Activated naive CD8-positive, alpha-beta T cell treated with anti-CD3 and anti-CD28 coated beads for 36 hours (primary cell): Measurements from ENCODE around the gene ADAMTS9. TPM values are rescaled to one million over a fixed set of nuclear protein-coding genes. Genes with fewer than 3 reads are reported as not detected.

Experiments
- DNase-seq: peaks from one replicate; pipeline ENCODE4 v3.0.0; 2021
- H3K27ac Mint-ChIP-seq: one replicate; pipeline ENCODE4 v1.8.0; 2022; ENCODE audit warnings: mild to moderate bottlenecking, moderate library complexity, mixed read lengths
- H3K27me3 Mint-ChIP-seq: one replicate; pipeline ENCODE4 v1.8.0; 2022; ENCODE audit warnings: mild to moderate bottlenecking, mixed read lengths
- H3K36me3 Mint-ChIP-seq: one replicate; pipeline ENCODE4 v1.8.0; 2021; ENCODE audit warnings: mild to moderate bottlenecking, mixed read lengths
- H3K4me1 Mint-ChIP-seq: one replicate; pipeline ENCODE4 v1.8.0; 2021; ENCODE audit warnings: mixed read lengths
- H3K4me3 Mint-ChIP-seq: one replicate; pipeline ENCODE4 v1.8.0; 2022; ENCODE audit warnings: mild to moderate bottlenecking, moderate library complexity, mixed read lengths
- H3K9me3 Mint-ChIP-seq: one replicate; pipeline ENCODE4 v1.8.0; 2022; ENCODE audit warnings: mixed read lengths
- total RNA-seq, 2 experiments: library from RNA; stranded (reverse); gene quantifications; one replicate each; pipeline ENCODE4 v1.2.3, GENCODE V29; 2021

Gene ADAMTS9
- total RNA-seq, 2 experiments from 2014 or later = not detected

DNA sequence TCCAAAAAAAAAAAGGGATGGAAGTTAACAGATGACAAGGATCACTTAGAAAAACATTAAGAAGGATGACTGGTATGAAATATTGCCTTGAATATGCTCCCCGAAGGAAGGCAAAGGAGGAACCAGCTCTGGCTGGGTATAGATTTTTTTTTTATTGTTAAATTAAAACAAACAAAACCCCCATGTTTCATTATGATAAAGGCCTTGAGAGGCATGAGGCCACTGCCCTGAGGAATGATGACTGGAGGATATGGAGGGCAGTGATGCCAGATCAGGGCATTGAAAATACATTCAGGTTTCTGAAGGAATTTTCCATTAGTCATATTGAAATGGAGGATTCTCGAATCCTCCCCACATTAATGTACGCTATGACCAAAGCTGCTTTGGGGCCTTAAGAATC lies 120.9 kb downstream of the ADAMTS9 start:
- no peak overlapping the region for H3K27ac Mint-ChIP-seq
- H3K4me1 Mint-ChIP-seq = no peaks in the 10 kb centered on the region
- no peaks in the 10 kb centered on the region for H3K36me3 Mint-ChIP-seq
- H3K4me3 Mint-ChIP-seq = no peak overlapping the region
- DNase-seq = no peak
- H3K9me3 Mint-ChIP-seq = no peaks in the 10 kb centered on the region
- H3K27me3 Mint-ChIP-seq = no peaks in the 10 kb centered on the region

DNA sequence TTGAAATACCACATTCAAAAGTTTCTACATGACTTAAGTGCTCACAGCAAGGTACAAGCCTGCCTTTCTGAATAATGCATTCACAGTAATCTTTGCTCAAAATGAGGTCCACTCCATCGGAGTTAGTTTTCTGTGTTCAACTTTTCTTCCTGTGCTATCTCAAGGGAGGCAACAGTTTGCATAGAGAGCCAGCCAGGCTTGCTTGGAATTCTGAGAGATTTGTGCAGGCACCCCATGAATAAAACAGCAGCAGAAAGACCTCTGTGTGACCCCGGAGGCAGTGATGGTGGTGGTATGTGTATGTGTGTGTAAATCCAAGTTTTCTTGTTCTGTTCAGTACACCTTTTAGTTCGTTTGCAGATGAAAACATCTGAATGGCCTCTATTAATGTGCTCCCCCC lies 124.0 kb downstream of the ADAMTS9 start:
- Mint-ChIP-seq H3K4me1 (no peaks in the 10 kb centered on the region), H3K27ac (no peak overlapping the region), H3K36me3 (no peaks in the 10 kb centered on the region), H3K27me3 (no peaks in the 10 kb centered on the region), H3K9me3 (no peaks in the 10 kb centered on the region), H3K4me3 (no peak overlapping the region)
- DNase-seq = no peak

DNA sequence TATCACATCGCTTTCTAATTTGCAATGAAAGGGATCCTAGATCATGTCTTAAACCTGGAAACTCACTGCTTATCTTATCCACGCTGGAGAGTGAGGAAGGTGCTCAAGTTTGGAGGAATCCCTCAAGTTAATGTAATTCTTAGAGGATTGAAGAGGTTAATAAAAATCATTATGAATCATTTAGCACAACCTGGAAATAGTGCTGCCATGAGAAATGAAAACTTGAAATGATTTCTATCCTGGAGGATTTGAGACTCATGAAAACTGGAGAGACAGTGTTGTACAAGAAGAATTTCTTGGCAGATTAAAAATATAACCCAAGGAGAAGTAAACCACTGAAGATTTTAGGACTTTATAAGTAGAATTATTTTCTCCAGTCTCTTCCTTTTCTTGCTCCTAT lies 125.9 kb downstream of the ADAMTS9 start:
- no peaks in the 10 kb centered on the region for H3K27me3 Mint-ChIP-seq
- no peak overlapping the region for H3K4me3 Mint-ChIP-seq
- H3K36me3 Mint-ChIP-seq = no peaks in the 10 kb centered on the region
- DNase-seq = no peak
- no peaks in the 10 kb centered on the region for H3K9me3 Mint-ChIP-seq
- no peak overlapping the region for H3K27ac Mint-ChIP-seq
- no peaks in the 10 kb centered on the region for H3K4me1 Mint-ChIP-seq

DNA sequence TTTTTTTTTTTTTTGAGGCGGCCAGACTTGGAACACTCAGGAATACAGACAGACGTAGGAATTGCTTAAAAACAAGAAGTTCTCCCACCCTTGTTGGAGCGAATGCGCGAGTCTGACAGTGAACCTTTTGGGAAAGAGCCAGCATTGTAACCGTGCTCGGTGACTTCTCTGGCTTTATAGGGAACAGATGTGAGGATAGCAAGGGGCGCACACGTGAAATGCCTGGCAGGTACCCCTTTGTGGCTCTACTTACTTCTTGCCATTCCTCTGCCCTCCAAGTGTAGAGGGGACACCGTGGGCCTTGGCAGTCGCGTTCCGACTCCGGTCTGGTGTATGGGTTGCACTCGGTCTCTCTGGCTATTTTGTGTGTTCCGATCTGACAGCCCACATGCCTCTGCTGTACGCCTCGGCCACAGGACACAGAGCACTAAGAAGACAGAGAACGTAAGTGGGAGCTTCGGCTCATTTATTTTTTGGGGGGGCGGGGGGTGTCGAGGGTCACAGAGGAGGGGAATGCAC lies 126.4 kb downstream of the ADAMTS9 start:
- Mint-ChIP-seq H3K27me3 (no peaks in the 10 kb centered on the region), H3K27ac (no peak overlapping the region), H3K9me3 (no peaks in the 10 kb centered on the region), H3K4me3 (no peak overlapping the region), H3K4me1 (no peaks in the 10 kb centered on the region), H3K36me3 (no peaks in the 10 kb centered on the region)
- DNase-seq = no peak

DNA sequence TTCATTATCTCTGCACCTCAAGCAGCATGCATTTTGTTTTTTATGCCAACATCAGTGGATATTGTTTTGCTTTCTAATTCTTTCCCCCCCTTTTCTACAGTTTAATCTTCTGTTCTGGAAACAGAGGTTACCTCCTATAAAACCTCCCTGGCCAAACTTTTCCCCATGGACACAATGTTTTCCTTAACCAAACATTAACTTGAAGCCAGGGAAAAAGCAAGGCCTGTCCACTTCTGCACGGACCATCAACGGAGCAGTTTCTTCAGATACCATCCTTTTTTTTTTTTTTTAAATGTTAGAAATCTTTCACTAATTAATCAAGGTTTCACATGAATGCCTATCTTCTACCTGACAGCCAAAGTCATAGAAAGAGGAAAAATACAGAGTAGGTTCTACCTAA lies 127.0 kb downstream of the ADAMTS9 start:
- H3K4me3 Mint-ChIP-seq = no peak overlapping the region
- no peaks in the 10 kb centered on the region for H3K9me3 Mint-ChIP-seq
- H3K27ac Mint-ChIP-seq = no peak overlapping the region
- no peak for DNase-seq
- no peaks in the 10 kb centered on the region for H3K36me3 Mint-ChIP-seq
- no peaks in the 10 kb centered on the region for H3K27me3 Mint-ChIP-seq
- H3K4me1 Mint-ChIP-seq = no peaks in the 10 kb centered on the region

DNA sequence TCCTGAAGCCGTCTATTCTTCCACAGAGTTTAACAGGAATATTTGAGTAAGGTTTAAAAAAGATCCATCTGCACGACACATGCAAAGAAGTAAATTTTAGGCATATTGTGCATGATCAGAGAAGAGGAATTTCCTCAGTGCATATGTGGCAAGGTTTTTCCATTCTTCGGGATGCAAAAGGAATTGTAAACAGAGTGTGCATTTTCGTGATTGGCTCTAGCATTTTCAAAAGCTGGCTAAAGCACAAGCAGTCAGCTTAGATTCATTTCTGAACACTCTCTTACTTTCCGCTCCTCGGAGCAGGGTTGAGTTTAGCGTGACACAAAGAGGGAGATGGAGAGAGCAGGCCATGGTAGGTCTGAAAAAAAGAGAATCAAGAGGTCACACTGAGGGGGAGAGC lies 128.2 kb downstream of the ADAMTS9 start:
- no peaks in the 10 kb centered on the region for H3K9me3 Mint-ChIP-seq
- no peak overlapping the region for H3K27ac Mint-ChIP-seq
- H3K4me3 Mint-ChIP-seq = no peak overlapping the region
- no peaks in the 10 kb centered on the region for H3K36me3 Mint-ChIP-seq
- no peaks in the 10 kb centered on the region for H3K4me1 Mint-ChIP-seq
- H3K27me3 Mint-ChIP-seq = peaks cover 4% of the 10 kb centered on the region
- no peak for DNase-seq

DNA sequence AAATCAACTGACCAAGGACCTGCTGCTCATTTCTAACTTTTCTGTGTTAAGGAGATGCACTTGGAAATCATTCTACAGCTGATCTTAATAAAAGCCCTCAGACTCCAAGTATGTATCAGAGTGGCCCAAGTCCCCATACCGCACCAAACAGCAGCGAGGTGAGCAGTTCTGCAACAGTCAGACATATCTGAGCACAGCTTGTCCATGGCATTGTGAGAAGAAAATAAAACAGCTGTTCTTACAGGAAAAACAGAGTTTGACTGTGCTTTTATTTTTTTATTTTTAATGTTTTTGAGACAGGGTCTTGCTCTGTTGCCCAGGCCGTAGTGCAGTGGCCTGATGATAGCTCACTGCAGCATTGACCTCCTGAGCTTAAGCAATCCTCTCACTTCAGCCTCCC lies 131.8 kb downstream of the ADAMTS9 start:
- Mint-ChIP-seq H3K36me3 (no peaks in the 10 kb centered on the region), H3K27me3 (peaks cover 4% of the 10 kb centered on the region), H3K9me3 (no peaks in the 10 kb centered on the region), H3K4me1 (no peaks in the 10 kb centered on the region), H3K27ac (no peak overlapping the region), H3K4me3 (no peak overlapping the region)
- no peak for DNase-seq

DNA sequence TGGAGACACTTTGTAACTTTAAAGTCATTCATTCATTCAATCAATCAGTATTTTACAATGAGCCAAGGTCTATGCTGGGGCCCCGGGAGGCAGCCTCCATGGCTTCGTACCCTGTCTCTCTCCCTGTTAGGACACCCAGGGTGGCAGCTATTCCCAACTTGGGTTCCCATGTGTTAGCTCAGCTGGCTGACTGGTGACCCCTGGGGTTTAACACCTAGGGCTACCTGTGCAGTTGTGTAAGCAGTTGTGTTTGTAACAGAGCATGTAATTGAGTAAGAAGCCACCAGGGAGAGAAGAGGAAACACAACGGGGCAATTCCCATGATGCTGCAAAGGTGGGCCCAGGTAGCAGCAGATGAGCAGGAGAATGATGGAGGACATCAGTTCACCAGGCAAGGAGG lies 132.4 kb downstream of the ADAMTS9 start:
- no peak overlapping the region for H3K27ac Mint-ChIP-seq
- H3K4me3 Mint-ChIP-seq = no peak overlapping the region
- H3K27me3 Mint-ChIP-seq = peaks cover 4% of the 10 kb centered on the region
- no peaks in the 10 kb centered on the region for H3K36me3 Mint-ChIP-seq
- no peaks in the 10 kb centered on the region for H3K9me3 Mint-ChIP-seq
- H3K4me1 Mint-ChIP-seq = no peaks in the 10 kb centered on the region
- no peak for DNase-seq

DNA sequence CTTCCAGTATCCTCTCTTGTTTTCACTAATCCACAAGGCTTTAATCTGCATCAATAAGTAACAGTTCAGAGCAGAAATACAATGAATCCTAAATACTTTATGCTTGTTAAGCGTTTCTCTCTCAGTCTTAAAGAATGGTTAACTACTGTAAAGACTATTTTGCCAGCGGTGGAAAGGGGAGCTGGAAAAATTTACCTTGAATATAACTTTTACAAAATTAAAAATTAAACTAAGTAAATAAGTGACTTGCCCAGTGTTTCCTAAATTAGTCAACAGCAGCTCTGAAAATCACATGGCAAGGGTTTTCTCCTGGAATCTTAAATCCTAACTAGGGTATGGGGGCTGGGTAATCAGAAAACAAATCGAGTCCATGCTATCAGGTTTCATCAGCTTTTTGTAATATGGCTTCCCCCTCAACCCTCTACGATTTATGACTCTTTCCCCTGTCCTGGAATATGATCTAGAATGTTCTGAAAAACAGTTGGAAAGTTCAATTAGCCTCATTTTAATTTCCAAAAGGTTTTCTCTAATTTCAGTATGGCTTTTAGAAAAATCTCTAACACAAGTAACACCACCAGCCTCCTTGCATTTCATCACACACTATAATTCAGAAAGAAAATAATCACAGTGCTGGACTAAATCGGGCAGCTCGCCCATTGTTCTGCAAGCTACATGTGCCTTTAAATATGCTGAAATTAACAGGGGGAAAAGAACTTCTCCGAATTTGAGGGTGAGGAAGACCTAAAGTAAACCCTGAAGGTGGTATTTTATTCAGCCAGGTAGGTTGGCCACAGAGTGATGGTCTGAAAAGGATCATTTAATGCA lies 133.5 kb downstream of the ADAMTS9 start:
- H3K4me3 Mint-ChIP-seq = no peak overlapping the region
- peaks cover 4% of the 10 kb centered on the region for H3K27me3 Mint-ChIP-seq
- H3K27ac Mint-ChIP-seq = no peak overlapping the region
- no peaks in the 10 kb centered on the region for H3K36me3 Mint-ChIP-seq
- H3K4me1 Mint-ChIP-seq = no peaks in the 10 kb centered on the region
- DNase-seq = no peak
- H3K9me3 Mint-ChIP-seq = no peaks in the 10 kb centered on the region

DNA sequence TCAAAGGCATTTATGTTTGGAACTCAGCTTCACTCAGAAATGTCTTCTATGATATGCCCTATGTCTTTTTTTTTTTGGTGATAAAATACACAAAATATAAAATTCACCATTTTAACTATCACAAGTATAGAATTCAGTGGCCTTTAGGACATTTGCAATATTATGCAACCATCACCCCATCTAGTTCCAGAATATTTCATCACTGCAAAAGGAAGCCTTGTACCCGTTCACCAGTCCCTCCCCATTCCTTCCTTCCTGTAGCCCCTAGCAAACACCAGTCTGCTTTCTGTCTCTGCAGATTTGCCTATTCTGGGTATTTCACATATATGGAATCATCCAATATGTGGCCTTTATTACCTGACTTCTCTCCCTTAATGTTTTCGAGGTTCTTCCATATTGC lies 134.8 kb downstream of the ADAMTS9 start:
- Mint-ChIP-seq H3K4me3 (no peak overlapping the region), H3K4me1 (no peaks in the 10 kb centered on the region), H3K27me3 (peaks cover 4% of the 10 kb centered on the region), H3K36me3 (no peaks in the 10 kb centered on the region), H3K9me3 (no peaks in the 10 kb centered on the region), H3K27ac (no peak overlapping the region)
- no peak for DNase-seq

DNA sequence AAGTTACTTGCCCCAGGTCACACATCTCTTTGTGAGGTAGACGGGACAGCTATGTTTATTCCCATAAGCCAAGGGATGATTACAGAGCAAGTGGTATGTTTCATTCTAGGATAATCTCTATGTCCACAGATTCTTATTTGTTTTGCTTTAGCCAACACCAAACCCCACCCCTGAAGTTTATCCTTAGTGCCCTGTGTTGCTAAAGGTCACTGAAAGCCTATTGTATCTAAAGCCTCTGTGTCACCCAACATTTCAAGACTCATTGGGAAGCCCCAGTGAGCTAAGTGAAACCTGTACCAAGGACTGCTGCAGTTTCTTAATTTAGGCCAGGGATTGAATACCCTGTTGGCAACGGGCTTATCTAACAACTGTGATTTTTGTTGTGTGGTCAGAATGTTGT lies 135.6 kb downstream of the ADAMTS9 start:
- Mint-ChIP-seq H3K4me3 (no peak overlapping the region), H3K9me3 (no peaks in the 10 kb centered on the region), H3K27me3 (peaks cover 4% of the 10 kb centered on the region), H3K36me3 (no peaks in the 10 kb centered on the region), H3K4me1 (no peaks in the 10 kb centered on the region), H3K27ac (no peak overlapping the region)
- no peak for DNase-seq

DNA sequence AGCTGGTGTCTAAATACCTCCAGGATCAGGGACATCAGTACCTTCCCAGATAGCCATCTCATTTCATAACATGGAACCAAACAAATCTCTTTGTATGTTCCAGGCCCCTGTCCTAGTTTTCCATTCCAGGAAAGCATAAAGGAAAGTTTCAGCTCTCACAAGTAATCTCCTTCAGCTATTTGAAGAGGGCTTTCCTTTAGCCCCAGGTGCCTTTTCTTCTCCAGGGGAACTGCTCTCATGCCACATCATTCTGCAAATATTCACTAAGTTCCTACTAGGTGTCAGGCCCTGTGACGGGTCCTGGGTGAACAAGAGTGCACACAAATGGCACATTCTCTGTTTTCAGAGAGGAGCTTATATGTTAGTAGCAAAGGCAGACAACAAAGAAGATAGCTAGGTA lies 136.1 kb downstream of the ADAMTS9 start:
- H3K36me3 Mint-ChIP-seq = no peaks in the 10 kb centered on the region
- H3K4me3 Mint-ChIP-seq = no peak overlapping the region
- no peak for DNase-seq
- no peaks in the 10 kb centered on the region for H3K9me3 Mint-ChIP-seq
- H3K27ac Mint-ChIP-seq = no peak overlapping the region
- H3K27me3 Mint-ChIP-seq = peaks cover 4% of the 10 kb centered on the region
- H3K4me1 Mint-ChIP-seq = no peaks in the 10 kb centered on the region

DNA sequence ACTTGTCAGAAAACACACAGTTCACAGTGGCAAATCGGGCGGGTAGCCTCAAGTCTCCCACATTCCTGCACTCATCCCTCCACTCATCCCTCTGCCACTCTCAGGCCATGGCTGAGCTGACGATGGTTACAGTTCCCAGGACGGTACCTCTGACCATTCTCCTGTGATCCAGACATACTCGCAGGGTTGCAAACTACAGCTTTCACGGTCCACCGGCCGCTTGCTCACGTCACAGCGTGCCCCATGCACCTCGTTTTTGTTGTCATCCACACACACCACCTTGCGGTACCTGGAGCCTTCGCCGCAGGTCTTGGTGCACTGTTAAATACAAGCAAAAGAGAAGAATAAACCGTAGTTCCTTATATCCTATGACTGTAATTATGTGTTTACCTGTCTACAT lies 137.1 kb downstream of the ADAMTS9 start:
- Mint-ChIP-seq H3K27ac (no peak overlapping the region), H3K4me1 (no peaks in the 10 kb centered on the region), H3K27me3 (peaks cover 4% of the 10 kb centered on the region), H3K4me3 (no peak overlapping the region), H3K36me3 (no peaks in the 10 kb centered on the region), H3K9me3 (no peaks in the 10 kb centered on the region)
- no peak for DNase-seq

DNA sequence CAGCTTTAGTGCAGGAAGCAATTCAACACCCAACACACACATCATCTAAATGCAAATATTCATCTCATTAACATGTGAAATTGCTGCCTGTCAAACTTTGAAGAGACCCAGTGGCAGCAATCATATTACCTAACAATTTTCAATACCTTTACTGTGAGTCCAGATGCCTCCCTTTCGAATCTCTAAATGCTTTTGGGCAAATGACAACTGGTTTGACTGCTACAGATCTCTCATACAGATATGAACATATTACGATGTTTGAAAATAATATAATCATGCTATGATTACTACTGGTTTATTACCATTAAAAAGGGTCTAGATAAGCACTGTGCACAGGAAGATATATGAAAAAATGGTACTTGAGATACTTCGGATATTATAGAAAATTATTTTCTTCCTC lies 137.9 kb downstream of the ADAMTS9 start:
- no peak overlapping the region for H3K4me3 Mint-ChIP-seq
- no peak overlapping the region for H3K27ac Mint-ChIP-seq
- no peak for DNase-seq
- peaks cover 2% of the 10 kb centered on the region for H3K9me3 Mint-ChIP-seq
- no peaks in the 10 kb centered on the region for H3K27me3 Mint-ChIP-seq
- H3K4me1 Mint-ChIP-seq = no peaks in the 10 kb centered on the region
- H3K36me3 Mint-ChIP-seq = no peaks in the 10 kb centered on the region

DNA sequence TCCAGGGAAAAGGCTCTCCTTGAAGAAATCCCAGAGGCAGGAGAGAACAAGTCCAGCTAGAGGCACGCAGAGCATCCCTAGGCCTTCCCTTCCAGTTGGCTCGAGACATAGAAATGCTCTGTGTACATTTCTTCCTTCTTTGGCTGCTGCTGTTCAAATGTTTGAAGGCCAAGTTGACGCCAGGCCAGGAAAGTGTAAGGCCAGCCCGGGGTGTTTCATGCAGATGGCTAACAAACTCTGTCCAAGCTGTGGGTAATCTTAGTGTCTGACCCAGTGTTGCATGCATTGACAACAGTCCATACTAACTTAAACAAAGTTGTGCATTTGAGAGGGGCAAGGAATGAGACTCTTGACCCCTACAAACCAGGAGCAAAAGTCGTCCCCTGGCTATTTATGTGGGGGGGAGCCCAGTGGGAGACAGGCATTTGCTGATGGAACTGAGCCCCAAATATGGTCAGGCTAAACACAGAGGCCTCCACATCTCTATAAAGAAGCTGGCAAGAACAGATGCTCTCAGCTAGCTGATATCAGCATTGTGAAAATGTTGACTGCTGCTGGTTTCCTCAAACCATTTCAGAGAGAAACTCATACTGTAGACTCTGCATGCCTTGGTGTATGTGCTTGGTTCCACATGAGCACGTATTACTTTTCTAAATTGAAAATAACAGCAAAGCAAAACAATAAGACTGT lies 139.5 kb downstream of the ADAMTS9 start:
- H3K4me3 Mint-ChIP-seq = no peak overlapping the region
- no peak for DNase-seq
- H3K27ac Mint-ChIP-seq = no peak overlapping the region
- no peaks in the 10 kb centered on the region for H3K27me3 Mint-ChIP-seq
- no peaks in the 10 kb centered on the region for H3K4me1 Mint-ChIP-seq
- H3K9me3 Mint-ChIP-seq = peaks cover 2% of the 10 kb centered on the region
- H3K36me3 Mint-ChIP-seq = no peaks in the 10 kb centered on the region

DNA sequence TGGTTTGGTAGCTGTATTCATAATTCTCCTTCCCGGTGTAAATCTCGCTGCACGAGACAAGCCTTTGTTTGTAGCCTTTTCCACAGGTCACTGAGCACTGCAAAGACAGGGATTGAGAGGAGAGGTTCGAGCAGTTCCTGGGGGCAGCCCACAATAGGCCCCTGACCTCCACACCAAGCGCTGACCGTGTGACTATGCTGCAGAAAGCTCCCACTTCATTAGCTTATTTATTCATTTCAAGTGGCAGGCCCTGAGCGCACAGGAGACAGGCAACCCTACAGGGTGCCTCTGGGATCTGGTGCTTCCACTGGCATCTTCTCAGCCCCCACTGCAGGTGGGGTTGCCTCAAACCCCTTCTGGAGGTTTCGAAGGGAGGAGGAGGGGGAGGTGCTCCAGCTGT lies 140.9 kb downstream of the ADAMTS9 start:
- Mint-ChIP-seq H3K4me1 (no peaks in the 10 kb centered on the region), H3K9me3 (peaks cover 2% of the 10 kb centered on the region), H3K4me3 (no peak overlapping the region), H3K27me3 (peaks cover 3% of the 10 kb centered on the region), H3K36me3 (no peaks in the 10 kb centered on the region), H3K27ac (no peak overlapping the region)
- DNase-seq = no peak
